ENCODE data around the gene HACD2.
A peak's percentile ranks its signal among the peaks of the same experiment; 100 is the strongest.
"Not testable (repeated sequence)": the region's sequence is repeated elsewhere in the genome, so short reads cannot be mapped to it uniquely, and the experiment has no call there.

Gene HACD2

GRCh38 chr3:123602325-123602724, 17.5 kb upstream of the HACD2 start:
- peak; percentile 85 for DNase-seq (ENCODE audit: low read depth)
- H3K4me3 ChIP-seq (ENCODE audit: low read depth, low read length) = no peak overlapping the region

DNA sequence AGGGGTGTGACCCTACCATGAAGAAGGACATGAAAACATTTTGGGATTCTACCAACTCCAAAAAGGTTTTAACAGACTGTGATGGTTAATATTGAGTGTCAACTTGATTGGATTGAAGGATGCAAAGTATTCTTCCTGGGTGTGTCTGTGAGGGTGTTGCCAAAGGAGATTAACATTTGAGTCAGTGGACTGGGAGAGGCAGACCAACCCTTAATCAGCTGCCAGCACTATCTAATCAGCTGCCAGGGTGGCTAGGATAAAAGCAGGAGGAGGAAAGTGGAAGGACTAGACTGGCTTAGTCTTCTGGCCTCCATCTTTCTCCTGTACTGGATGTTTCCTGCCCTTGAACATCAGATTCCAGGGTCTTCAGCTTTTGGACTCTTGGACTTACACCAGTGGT, 16.0 kb upstream of the HACD2 start:
- not testable (repeated sequence) for H3K4me3 ChIP-seq (ENCODE audit: low read depth, low read length); DNase-seq (ENCODE audit: low read depth)

More at GRCh38 chr3:123602325-123602724, 17.5 kb upstream of the HACD2 start:
- no peak for TF ChIP-seq CTCF (conservative IDR thresholded peaks at IDR 0.05; ENCODE audit: low read depth, low read length)

GRCh38 chr3:123597561-123597960, 12.7 kb upstream of the HACD2 start:
- H3K4me3 ChIP-seq (ENCODE audit: low read depth, low read length) = no peak overlapping the region
- no peak for TF ChIP-seq CTCF (conservative IDR thresholded peaks at IDR 0.05; ENCODE audit: low read depth, low read length)
- DNase-seq (ENCODE audit: low read depth) = no peak

DNA sequence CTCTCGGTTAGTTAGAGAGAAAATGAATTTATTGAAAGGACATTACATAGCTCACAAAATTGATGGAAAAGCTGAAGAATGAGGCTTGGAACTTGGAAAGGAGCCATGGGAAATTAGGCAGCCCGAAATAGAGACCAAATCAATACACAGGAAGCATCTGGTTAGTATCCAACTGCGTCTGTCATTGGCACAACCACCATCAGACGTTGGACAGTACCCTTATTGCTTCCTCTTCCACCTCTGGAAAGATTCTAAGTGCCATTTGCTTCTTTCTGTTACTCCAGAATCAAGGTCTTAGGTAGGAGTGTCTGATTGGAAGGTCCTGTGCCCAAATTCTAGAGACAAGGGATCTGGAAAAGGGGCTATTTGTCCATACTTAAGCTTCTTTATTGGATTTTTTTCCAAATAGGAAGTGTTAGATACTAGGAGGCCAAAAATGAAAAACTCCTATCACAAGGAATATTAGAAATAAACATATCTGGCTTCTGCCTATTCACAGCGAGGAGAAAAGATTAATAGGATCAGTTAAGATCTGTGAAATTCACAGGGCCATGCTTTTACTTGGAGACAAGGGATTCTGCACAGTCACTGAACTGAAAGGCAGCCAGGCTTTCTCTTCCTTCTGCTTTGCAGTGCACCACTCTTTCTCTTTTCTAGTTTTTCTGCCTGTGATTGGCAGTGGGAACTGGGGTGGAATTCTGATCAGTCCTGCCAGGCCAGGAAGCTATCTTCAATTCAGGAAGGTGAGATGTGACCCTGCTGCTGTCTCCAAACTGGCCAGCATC, 10.7 kb upstream of the HACD2 start:
- DNase-seq (ENCODE audit: low read depth) = no peak
- TF ChIP-seq CTCF (conservative IDR thresholded peaks at IDR 0.05; ENCODE audit: low read depth, low read length) = no peak
- H3K4me3 ChIP-seq (ENCODE audit: low read depth, low read length) = no peak overlapping the region

DNA sequence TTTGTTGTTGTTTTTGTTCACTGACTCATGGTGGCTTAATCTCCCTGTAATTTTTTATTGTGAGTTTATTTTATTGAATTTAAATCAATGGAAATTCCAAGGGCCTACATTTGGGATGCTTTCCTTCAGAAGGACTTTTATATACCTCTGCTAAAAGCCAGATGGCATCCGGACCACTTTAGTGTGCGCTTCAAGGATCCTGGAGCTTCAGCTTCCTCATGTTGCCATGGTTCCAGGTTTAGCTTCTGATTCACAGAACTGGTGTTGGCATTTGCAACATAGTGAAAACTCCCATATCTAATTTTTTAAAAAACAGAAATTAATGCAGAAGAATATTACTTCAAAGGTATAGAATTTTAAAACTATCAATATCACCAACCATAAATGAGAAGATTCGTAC, 8.5 kb upstream of the HACD2 start:
- no peak for TF ChIP-seq CTCF (conservative IDR thresholded peaks at IDR 0.05; ENCODE audit: low read depth, low read length)

DNA sequence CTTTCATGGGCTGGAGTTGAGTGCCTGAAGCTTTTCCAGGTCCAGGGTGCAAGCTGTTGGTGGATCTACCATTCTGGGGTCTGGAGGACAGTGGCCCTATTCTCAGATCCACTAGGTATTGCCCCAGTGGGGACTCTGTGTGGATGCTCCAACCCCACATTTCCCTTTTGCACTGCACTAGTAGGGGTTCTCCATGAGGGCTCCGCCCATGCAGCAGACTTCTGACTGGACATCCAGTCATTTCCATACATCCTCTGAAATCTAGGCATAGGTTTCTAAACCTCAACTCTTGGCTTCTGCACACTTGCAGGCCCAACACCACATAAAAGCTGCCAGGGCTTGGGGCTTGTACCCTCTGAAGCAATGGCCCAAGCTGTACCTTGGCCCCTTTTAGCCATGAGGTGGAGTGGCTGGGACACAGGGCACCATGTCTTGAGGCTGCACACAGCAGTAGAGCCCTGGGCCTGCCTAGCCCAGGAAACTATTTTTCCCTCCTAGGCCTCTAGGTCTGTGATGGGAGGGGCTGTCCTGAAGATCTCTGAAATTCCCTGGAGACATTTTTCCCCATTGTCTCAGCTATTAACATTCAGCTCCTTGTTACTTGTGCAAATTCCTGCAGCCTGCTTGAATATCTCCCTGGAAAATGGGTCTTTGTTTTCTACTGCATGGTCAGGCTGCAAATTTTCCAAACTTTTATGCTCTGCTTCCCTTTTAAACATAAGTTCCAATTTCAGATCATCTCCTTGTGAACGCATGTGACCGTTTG, 6.0 kb upstream of the HACD2 start:
- no peak for DNase-seq (ENCODE audit: low read depth)
- H3K4me3 ChIP-seq (ENCODE audit: low read depth, low read length) = no peak overlapping the region
- TF ChIP-seq CTCF (conservative IDR thresholded peaks at IDR 0.05; ENCODE audit: low read depth, low read length) = no peak

More for the DNA sequence above, 8.5 kb upstream of the HACD2 start:
- no peak overlapping the region for H3K4me3 ChIP-seq (ENCODE audit: low read depth, low read length)
- no peak for DNase-seq (ENCODE audit: low read depth)

DNA sequence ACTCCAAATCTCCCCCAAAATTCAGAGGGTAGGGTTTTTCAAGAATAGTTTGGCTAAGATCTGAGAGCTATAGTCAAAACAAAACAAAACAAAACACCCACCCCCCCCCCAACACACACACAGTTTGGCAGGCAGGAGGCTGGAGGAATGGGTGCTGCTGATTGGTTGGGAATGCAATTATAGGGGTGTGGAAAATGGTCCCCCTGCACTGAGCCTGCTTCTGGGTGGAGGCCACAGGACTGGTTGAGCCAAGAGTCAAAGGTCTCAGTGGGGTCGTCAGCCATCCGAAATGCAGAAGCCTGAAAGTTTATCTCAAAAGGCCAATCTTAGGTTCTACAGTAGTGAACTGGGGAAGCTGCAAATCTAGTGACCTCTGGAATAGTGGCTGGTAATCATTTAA, 2.5 kb upstream of the HACD2 start:
- no peak for DNase-seq (ENCODE audit: low read depth)
- H3K4me3 ChIP-seq (ENCODE audit: low read depth, low read length) = no peak overlapping the region

More for the DNA sequence above, 2.5 kb upstream of the HACD2 start:
- no peak for TF ChIP-seq CTCF (conservative IDR thresholded peaks at IDR 0.05; ENCODE audit: low read depth, low read length)

Measured in choroid plexus epithelial cell (primary cell).